ENCODE data around the gene PSPC1. TPM values are rescaled to one million over a fixed set of nuclear protein-coding genes. Genes with fewer than 3 reads are reported as not detected.

PSPC1 gene
- total RNA-seq, 1 donor from 2014 or later, result 50.1 TPM

GRCh38 chr13:19657872-19658591 is 124.7 kb downstream of the PSPC1 start:
- TF ChIP-seq, protein P1, sequence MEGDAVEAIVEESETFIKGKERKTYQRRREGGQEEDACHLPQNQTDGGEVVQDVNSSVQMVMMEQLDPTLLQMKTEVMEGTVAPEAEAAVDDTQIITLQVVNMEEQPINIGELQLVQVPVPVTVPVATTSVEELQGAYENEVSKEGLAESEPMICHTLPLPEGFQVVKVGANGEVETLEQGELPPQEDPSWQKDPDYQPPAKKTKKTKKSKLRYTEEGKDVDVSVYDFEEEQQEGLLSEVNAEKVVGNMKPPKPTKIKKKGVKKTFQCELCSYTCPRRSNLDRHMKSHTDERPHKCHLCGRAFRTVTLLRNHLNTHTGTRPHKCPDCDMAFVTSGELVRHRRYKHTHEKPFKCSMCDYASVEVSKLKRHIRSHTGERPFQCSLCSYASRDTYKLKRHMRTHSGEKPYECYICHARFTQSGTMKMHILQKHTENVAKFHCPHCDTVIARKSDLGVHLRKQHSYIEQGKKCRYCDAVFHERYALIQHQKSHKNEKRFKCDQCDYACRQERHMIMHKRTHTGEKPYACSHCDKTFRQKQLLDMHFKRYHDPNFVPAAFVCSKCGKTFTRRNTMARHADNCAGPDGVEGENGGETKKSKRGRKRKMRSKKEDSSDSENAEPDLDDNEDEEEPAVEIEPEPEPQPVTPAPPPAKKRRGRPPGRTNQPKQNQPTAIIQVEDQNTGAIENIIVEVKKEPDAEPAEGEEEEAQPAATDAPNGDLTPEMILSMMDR (IDR thresholded peaks at IDR 0.05; ENCODE audit: unreplicated experiment), result no peak
- Mint-ChIP-seq H3K9me3 (ENCODE audit: unreplicated experiment) (no peaks in the 10 kb centered on the region), H3K27ac (ENCODE audit: unreplicated experiment) (no peak overlapping the region), H3K4me1 (ENCODE audit: unreplicated experiment) (no peaks in the 10 kb centered on the region), H3K4me3 (ENCODE audit: unreplicated experiment) (no peak overlapping the region), H3K27me3 (ENCODE audit: unreplicated experiment) (peaks cover 2% of the 10 kb centered on the region), H3K36me3 (ENCODE audit: low read depth, unreplicated experiment) (peaks cover 14% of the 10 kb centered on the region)
- no peak for DNase-seq (ENCODE audit: low spot score)

Other genes with a start within 250 kb of the PSPC1 start
- gene TPTE2, start 221.4 kb downstream of the PSPC1 start, total RNA-seq (ENCODE audit: unreplicated experiment), result not detected
- 19.2 TPM for gene MPHOSPH8, start 149.3 kb downstream of the PSPC1 start, total RNA-seq (ENCODE audit: unreplicated experiment)
- 17.3 TPM for gene ZMYM5, start 80.7 kb upstream of the PSPC1 start, total RNA-seq (ENCODE audit: unreplicated experiment)
- gene ZMYM2, start 175.8 kb upstream of the PSPC1 start, total RNA-seq (ENCODE audit: unreplicated experiment), result 124 TPM

Measured in endothelial cell (in vitro differentiated cells).